HCT116 (cell line): ENCODE measurements around the gene ALK. TPM values are rescaled to one million over a fixed set of nuclear protein-coding genes. Genes with fewer than 3 reads are reported as not detected.

Source experiments
- ATAC-seq: fragments of 200-7000 bp; cut with Tn5 transposase; 2 replicates; pipeline ENCODE4 v1.9.1; 2020; ENCODE audit warnings: mild to moderate bottlenecking, moderate library complexity
- BruUV-seq: library from RNA; stranded (reverse); fragments of 400-500 nt; replicated peaks from 2 replicates; lab custom pipeline; 2021; lab: Mats Ljungman, UMichigan
- CTCF ChIA-PET: fragments of 300-600 bp; sonication (Branson Sonifier 250); formaldehyde crosslinking; loops from one replicate; lab custom pipeline; 2021; ENCODE audit warnings: antibody characterized with exemption; lab: Charles Lee
- POLR2A ChIA-PET: fragments of 300-600, 350-600 bp; sonication (Branson Sonifier 250); formaldehyde crosslinking; loops from one replicate; lab custom pipeline; 2021; ENCODE audit warnings: antibody characterized with exemption; lab: Charles Lee
- RAD21 ChIA-PET, 2 experiments: fragments of 300-600 bp; sonication (Branson Sonifier 250); formaldehyde crosslinking; loops; one replicate each; lab custom pipeline; 2023; ENCODE audit warnings: low total read pairs in 2 of 2; ENCODE audit not compliant: uncharacterized antibody in 2 of 2, unreplicated experiment in 2 of 2, low non-redundant PET in 1 of 2; lab: Charles Lee
- DNase-seq: peaks from one replicate; pipeline ENCODE4 v3.0.0-alpha.2; 2010; ENCODE audit warnings: low read depth, low spot score
- H2AFZ ChIP-seq: fragments of 200-600 bp; shearing (Covaris generic), sonication (generic); 2 replicates; pipeline ENCODE4 v1.6.1; 2017; ENCODE audit warnings: low read depth, mixed run types, mixed read lengths, antibody characterized with exemption, low read length; ENCODE audit not compliant: poor library complexity, severe bottlenecking
- H3K27ac ChIP-seq: 2 replicates; pipeline ENCODE4 v1.5.1; 2012; ENCODE audit warnings: low read depth, low read length
- H3K27me3 ChIP-seq: fragments of 200-600 bp; sonication (generic); 2 replicates; pipeline ENCODE4 v1.6.1; 2016; ENCODE audit warnings: mixed run types, low read length, mixed read lengths; ENCODE audit not compliant: insufficient read depth
- H3K36me3 ChIP-seq, 2 experiments: fragments of 200-500 bp in 1 of 2; fragments of 200-600 bp in 1 of 2; sonication (Bioruptor generic) in 1 of 2; sonication (generic) in 1 of 2; 2 replicates each; pipeline versions ENCODE4 v1.5.1 to v1.6.1; 2014 to 2016; ENCODE audit warnings: low read length in 2 of 2, inconsistent platforms in 1 of 2, mixed read lengths in 1 of 2, mixed run types in 1 of 2; ENCODE audit not compliant: insufficient read depth in 2 of 2, control insufficient read depth in 1 of 2
- H3K4me1 ChIP-seq, 2 experiments: fragments of 200-600 bp in 1 of 2; sonication (generic) in 1 of 2; 2 replicates each; pipeline versions ENCODE4 v1.5.1 to v1.6.1; 2012 to 2017; ENCODE audit warnings: low read length in 2 of 2, inconsistent platforms in 1 of 2, mild to moderate bottlenecking in 1 of 2, mixed read lengths in 1 of 2, mixed run types in 1 of 2, moderate library complexity in 1 of 2; ENCODE audit not compliant: insufficient read depth in 2 of 2, control insufficient read depth in 1 of 2
- H3K4me2 ChIP-seq: fragments of 200-600 bp; sonication (generic); 2 replicates; pipeline ENCODE4 v1.6.1; 2017; ENCODE audit warnings: mixed run types, low read length, mixed read lengths
- H3K4me3 ChIP-seq, 2 experiments: fragments of 200-600 bp in 1 of 2; sonication (generic) in 1 of 2; replicated peaks in 1 of 2; 2 replicates each; pipeline ENCODE4 v1.5.1; 2011 to 2016; ENCODE audit warnings: low read length in 2 of 2, control low read depth in 1 of 2, low read depth in 1 of 2, mild to moderate bottlenecking in 1 of 2, mixed read lengths in 1 of 2, mixed run types in 1 of 2
- H3K79me2 ChIP-seq: fragments of 200-600 bp; sonication (generic); 2 replicates; pipeline ENCODE4 v1.6.1; 2017; ENCODE audit warnings: mild to moderate bottlenecking, mixed run types, low read length, moderate library complexity, mixed read lengths; ENCODE audit not compliant: insufficient read depth
- H3K9ac ChIP-seq: fragments of 200-600 bp; sonication (generic); 2 replicates; pipeline ENCODE4 v1.6.1; 2016; ENCODE audit warnings: low read length, mixed read lengths
- H3K9me2 ChIP-seq: fragments of 200-600 bp; sonication (generic), shearing (Covaris generic); 2 replicates; pipeline ENCODE4 v1.6.1; 2017; ENCODE audit warnings: mixed run types, mild to moderate bottlenecking, moderate library complexity; ENCODE audit not compliant: insufficient read depth
- H3K9me3 ChIP-seq, 2 experiments: fragments of 200-500 bp in 1 of 2; fragments of 200-600 bp in 1 of 2; sonication (Bioruptor generic) in 1 of 2; sonication (generic) in 1 of 2; 2 replicates each; pipeline ENCODE4 v1.6.1; 2014 to 2017; ENCODE audit warnings: low read length in 2 of 2, mixed read lengths in 2 of 2, inconsistent platforms in 1 of 2, low read depth in 1 of 2, mild to moderate bottlenecking in 1 of 2, mixed run types in 1 of 2, moderate library complexity in 1 of 2; ENCODE audit not compliant: control insufficient read depth in 1 of 2, insufficient read depth in 1 of 2
- H4K20me1 ChIP-seq: fragments of 200-600 bp; sonication (generic), shearing (Covaris generic); 2 replicates; pipeline ENCODE4 v1.6.1; 2017; ENCODE audit warnings: mixed run types, mild to moderate bottlenecking, moderate library complexity; ENCODE audit not compliant: insufficient read depth
- CBX3 ChIP-seq: IDR thresholded peaks from 2 replicates; pipeline ENCODE4 v1.6.1; 2012; ENCODE audit warnings: low read depth
- EGR1 ChIP-seq: IDR thresholded peaks from 2 replicates; pipeline ENCODE4 v1.6.1; 2012; ENCODE audit warnings: low read depth
- EZH2phosphoT487 ChIP-seq: fragments of 200-600 bp; IDR thresholded peaks from 2 replicates; pipeline ENCODE4 v1.6.1; 2018; ENCODE audit warnings: antibody characterized with exemption, borderline replicate concordance
- JUND ChIP-seq: IDR thresholded peaks from 2 replicates; pipeline ENCODE4 v1.6.1; 2012
- POLR2AphosphoS5 ChIP-seq: IDR thresholded peaks from 2 replicates; pipeline ENCODE4 v1.6.1; 2011; ENCODE audit warnings: mild to moderate bottlenecking, low read depth, low read length, moderate library complexity
- SP1 ChIP-seq: IDR thresholded peaks from 2 replicates; pipeline ENCODE4 v1.6.1; 2012; ENCODE audit warnings: low read depth
- ZNF274 ChIP-seq: fragments of 200-500 bp; sonication (Bioruptor generic); IDR thresholded peaks from 2 replicates; pipeline ENCODE4 v1.6.1; 2014; ENCODE audit warnings: mild to moderate bottlenecking, low read depth, low read length, inconsistent platforms
- intact Hi-C: fragments of 100-400 bp; cut with micrococcal nuclease; formaldehyde crosslinking; loops from 2 replicates; pipeline ENCODE4 v1.10.0; 2022
- total RNA-seq: library from RNA; stranded (reverse); gene quantifications from one replicate; pipeline ENCODE4 v1.2.1, GENCODE V29; 2021; ENCODE audit not compliant: unreplicated experiment
- TF ChIP-seq, protein P1 (sequence below): IDR thresholded peaks from 2 replicates; pipeline ENCODE4 v1.6.1; 2011; ENCODE audit warnings: mild to moderate bottlenecking, low read length, moderate library complexity; ENCODE audit not compliant: insufficient replicate concordance; ENCODE audit errors: extremely low read depth

Gene ALK
- total RNA-seq, 1 experiment from 2014 or later, result not detected

- TF ChIP-seq, protein P1, sequence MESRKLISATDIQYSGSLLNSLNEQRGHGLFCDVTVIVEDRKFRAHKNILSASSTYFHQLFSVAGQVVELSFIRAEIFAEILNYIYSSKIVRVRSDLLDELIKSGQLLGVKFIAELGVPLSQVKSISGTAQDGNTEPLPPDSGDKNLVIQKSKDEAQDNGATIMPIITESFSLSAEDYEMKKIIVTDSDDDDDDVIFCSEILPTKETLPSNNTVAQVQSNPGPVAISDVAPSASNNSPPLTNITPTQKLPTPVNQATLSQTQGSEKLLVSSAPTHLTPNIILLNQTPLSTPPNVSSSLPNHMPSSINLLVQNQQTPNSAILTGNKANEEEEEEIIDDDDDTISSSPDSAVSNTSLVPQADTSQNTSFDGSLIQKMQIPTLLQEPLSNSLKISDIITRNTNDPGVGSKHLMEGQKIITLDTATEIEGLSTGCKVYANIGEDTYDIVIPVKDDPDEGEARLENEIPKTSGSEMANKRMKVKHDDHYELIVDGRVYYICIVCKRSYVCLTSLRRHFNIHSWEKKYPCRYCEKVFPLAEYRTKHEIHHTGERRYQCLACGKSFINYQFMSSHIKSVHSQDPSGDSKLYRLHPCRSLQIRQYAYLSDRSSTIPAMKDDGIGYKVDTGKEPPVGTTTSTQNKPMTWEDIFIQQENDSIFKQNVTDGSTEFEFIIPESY, result no peak
- TF ChIP-seq ZNF274 (no peak), SP1 (no peak), EGR1 (no peak)
Measured at GRCh38 chr2:29450596-29451222, 470.7 kb downstream of the ALK start (continued).

DNA sequence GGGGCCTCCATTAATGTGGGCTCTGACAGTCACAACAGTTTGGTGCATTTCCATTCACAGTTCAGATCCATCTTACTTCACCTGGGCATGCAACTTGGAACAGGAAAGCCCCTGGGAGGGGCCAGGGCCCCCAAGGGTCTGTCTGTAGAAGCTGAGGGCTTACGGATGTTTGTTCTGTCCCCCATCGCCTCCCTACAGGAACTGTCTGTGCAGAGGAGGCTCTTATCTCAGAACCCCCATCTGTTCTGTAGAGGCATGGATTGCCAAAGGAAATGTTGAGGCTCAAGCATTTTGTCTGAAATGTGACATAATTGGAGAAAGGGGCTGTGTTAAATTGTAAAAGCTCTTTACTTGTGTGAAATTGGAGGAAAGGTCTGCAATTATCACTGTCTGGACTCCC is 471.9 kb downstream of the ALK start:
- H2AFZ ChIP-seq, result no peak overlapping the region
- POLR2A ChIA-PET, result no interaction called here
- H3K9ac ChIP-seq, result no peak overlapping the region
- no peak for ATAC-seq
- no peak for DNase-seq
- no peaks in the 10 kb centered on the region for H3K9me3 ChIP-seq
- no peaks in the 10 kb centered on the region for H3K36me3 ChIP-seq
- TF ChIP-seq JUND (no peak), EZH2phosphoT487 (no peak), CBX3 (no peak), POLR2AphosphoS5 (no peak)
- H3K79me2 ChIP-seq, result no peaks in the 10 kb centered on the region
- no TSS peak for BruUV-seq
- H3K27ac ChIP-seq, result no peak overlapping the region
- no peak overlapping the region for H3K4me3 ChIP-seq
- peaks cover 41% of the 10 kb centered on the region for H3K27me3 ChIP-seq
- H4K20me1 ChIP-seq, result no peaks in the 10 kb centered on the region
- no peak overlapping the region for H3K4me2 ChIP-seq
- CTCF ChIA-PET, result no interaction called here
- no peaks in the 10 kb centered on the region for H3K4me1 ChIP-seq
- no peaks in the 10 kb centered on the region for H3K9me2 ChIP-seq
- intact Hi-C loops, result no loop called here
- RAD21 ChIA-PET, result no interaction called here
